Stimulated activated CD4-positive, alpha-beta T cell treated with anti-CD3 and anti-CD28 coated beads, Interleukin-4, amount 100 ng/mL, for 1 hour (primary cell): ENCODE measurements around the gene TMEM185B.
"Not testable (repeated sequence)": the region's sequence is repeated elsewhere in the genome, so short reads cannot be mapped to it uniquely, and the experiment has no call there.

ENCODE experiments used
- DNase-seq: peaks from one replicate; pipeline ENCODE4 v3.0.0-alpha.2; 2020

TMEM185B gene

GRCh38 chr2:120251078-120251477 is 27.9 kb upstream of the TMEM185B start:
- DNase-seq = no peak

DNA sequence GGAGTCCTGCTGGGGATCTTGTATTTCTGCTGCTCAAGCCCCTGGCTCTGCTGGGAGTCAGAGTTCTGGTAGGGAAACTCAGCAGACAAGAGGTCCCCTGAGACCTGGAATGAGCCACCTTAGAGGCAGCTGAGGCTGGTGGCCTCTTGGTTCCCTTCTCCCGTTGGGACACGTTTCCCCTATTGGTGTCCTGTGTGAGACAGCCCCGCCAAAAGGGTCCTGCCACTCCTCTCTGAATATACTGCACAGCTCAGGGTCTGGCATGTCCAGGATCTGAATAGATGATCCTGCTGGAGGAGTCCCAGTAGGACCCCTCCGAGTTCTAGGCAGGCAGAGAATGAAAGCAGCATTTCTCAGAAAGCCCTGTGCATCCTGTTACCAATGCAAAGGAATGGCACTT is 27.4 kb upstream of the TMEM185B start:
- DNase-seq = no peak

GRCh38 chr2:120247851-120248250 is 24.7 kb upstream of the TMEM185B start:
- no peak for DNase-seq

DNA sequence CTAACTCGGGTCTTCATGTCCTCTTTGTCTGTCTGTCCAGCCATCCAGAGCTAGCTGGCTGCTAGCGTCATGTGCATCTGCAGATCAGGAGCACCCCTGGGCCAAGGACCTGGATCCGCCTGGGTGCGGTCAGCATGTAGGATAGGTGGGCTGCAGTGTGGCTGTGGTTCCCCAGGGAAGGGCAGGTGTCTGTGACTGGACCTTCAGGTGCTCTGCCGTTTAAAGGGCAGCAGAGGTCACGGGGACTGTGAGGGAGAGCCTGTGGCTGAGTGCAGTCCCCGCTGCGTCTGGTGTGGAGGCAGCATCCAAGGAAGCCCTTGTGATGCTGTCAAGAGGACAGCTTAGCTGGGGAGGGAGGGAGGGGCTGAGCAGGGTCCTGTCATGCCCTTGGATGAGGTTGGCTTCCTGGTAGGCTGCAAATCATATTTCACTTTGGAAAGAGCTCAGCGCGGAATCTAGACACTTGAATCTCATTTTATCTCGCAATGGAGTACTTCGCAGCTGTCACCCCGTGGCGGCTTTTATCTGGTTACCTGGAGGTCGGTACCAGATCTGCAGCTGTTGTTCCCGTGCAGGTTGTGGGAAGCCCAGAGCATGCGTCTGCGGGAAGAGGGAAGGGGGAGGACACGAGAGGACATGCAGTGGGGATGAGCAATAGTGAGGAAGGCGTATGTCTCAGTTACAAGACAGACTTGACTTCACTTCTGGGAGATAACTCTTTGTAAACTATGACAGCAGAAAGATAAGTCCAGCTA is 23.5 kb upstream of the TMEM185B start:
- no peak for DNase-seq

- no peak for DNase-seq
Observed at GRCh38 chr2:120245520-120246332, 22.5 kb upstream of the TMEM185B start.

GRCh38 chr2:120244656-120245519 is 21.7 kb upstream of the TMEM185B start:
- DNase-seq = no peak

DNA sequence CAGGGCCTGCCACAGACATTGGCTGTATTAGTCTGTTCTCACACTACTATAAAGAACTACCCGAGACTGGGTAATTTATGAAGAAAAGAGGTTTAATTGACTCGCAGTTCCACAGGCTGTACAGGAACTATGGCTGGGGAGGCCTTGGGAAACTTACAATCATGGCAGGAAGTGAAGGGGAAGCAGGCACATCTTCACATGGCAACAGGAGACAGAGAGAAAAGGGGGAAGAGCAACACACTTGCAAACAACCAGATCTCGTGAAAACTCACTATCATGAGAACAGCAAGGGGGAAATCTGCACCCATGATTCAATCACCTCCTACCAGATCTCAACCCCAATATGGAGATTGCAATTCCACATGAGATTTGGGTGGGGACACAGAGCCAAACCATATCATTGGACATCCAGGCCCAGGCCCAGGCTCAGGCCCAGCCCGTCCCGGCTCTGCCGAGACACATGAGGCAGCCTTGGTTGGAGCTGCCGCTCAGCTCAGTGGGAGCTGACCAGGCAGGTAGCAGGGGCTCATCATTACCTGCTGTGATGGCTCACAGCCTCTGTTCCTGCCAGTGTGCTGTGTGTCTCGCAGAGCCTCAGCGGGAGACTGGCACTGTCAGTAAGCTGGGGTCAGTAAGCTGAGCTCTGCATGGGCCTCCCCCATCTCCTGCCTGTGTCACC is 20.8 kb upstream of the TMEM185B start:
- no peak for DNase-seq

GRCh38 chr2:120243211-120243610 is 20.0 kb upstream of the TMEM185B start:
- DNase-seq = no peak

GRCh38 chr2:120241684-120242083 is 18.5 kb upstream of the TMEM185B start:
- DNase-seq = no peak

GRCh38 chr2:120240901-120241429 is 17.8 kb upstream of the TMEM185B start:
- no peak for DNase-seq

- no peak for DNase-seq
Observed at GRCh38 chr2:120239488-120240287, 16.5 kb upstream of the TMEM185B start.

DNA sequence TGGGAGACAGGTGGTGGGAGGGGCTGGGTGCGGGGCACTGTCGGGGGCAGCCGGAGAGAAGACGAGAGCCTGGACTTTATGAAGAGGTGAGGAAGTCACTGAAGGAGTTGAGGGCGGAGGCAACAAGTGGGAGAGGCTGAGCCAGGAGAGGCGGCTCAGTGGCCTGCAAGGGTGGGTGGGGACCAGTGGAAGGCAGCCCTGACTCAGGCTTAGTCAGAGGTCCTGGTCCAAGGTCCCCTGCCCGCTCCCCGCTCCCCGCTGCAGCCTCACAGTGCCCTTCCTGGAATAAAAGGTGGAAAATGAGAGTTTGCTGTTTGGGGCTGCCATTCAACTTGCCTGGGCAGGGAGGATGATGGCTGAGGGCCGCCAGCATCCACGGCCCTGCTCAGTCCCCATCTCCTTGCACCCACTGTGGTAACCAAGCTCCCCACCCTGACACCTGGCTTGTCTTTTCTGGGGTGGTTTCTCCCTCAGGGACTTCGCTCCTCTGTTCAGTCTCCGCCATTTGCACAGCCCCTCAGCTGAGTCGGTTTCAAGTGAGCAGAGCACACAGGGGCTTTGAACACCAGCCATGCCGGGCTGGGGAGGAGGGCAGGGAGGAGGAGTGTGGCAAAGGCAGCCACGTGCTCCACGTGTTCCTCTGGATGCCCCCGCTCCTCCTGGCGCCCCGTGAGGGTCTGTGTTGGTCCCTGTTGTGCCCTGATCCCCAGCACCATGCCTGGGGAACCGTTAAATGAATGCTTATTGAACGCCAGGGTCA is 15.7 kb upstream of the TMEM185B start:
- no peak for DNase-seq

DNA sequence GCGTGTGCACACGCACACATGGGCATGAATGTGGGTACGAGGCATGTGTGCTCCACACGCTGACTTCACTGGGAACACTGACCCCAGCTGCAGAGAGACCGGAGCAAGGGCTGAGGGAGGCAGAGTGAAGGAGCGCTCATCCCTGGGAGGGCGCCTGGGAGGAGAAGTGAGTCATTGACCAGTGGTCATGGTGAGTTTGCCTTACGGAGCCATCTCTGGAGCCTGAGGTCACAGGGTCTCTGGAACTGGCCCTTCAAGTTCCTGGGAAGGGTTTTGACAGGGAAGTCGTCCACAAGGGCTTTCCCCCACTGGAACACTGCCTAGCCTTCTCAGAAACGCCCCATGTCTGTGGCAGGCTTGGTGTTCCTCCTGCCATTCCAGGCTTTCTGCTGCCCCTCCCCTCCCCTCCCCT is 14.3 kb upstream of the TMEM185B start:
- DNase-seq = no peak

DNA sequence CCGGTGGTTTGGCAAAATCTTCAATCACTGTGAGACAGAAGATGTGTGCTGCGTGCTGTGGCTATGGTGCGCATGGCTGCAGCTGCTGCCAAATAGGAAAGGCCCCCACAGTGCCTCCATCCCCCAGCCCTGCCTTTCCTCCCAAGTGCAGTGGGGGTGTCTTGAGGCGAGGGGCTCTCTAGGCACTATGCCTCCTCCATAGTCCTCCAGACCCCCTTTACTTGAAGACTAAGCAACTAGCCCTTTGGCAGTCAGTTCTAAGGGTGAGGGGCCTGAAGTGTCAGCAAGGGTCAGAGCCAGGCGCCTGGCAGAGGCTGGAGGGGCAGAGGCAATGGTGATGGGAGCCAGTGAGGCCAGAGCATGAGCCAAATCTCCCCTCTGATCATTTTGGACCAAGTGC is 13.6 kb upstream of the TMEM185B start:
- DNase-seq = no peak

- no peak for DNase-seq
Observed at GRCh38 chr2:120236316-120236715, 13.1 kb upstream of the TMEM185B start.

GRCh38 chr2:120235681-120236080 is 12.5 kb upstream of the TMEM185B start:
- no peak for DNase-seq

GRCh38 chr2:120235158-120235557 is 12.0 kb upstream of the TMEM185B start:
- not testable (repeated sequence) for DNase-seq

GRCh38 chr2:120233292-120233691 is 10.1 kb upstream of the TMEM185B start:
- no peak for DNase-seq

DNA sequence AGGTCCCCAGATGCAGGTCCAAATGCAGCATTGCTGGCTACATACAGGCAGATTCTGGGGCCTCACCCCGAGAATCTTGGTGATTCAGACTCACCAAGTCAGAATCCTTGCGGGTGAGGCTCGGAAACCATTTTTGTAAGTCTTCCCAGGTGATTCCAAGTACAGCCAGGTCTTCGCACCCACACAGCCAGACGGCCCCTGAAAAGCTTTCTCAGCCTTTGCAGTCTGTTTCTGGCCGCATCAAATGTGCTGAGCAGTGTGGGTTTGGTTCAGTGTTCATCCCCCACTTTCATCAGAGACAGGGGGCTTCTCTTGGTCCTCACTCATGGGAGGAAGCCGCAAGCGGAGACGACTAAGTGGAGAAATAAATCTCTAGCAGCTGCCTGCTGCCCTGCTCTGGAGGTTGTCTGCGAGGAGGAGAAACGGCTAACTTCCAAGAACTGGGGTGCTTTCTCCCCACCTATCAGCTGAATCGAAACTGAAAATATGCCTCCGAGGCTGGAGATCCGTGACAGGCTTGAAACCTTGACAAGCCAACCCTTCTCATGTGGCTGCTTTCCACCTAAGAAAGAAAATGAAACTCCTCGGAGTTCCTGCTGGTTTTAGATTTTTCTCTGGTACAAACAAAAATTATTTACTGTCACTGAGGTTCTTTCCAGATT is 8.9 kb upstream of the TMEM185B start:
- DNase-seq = peak; percentile 52

- DNase-seq = peak; percentile 44
Observed at GRCh38 chr2:120231564-120231973, 8.4 kb upstream of the TMEM185B start.
